Measurements from ENCODE around the gene MSANTD1. TPM values are rescaled to one million over a fixed set of nuclear protein-coding genes. Genes with fewer than 3 reads are reported as not detected.
"Not testable (repeated sequence)": the region's sequence is repeated elsewhere in the genome, so short reads cannot be mapped to it uniquely, and the experiment has no call there.

Gene MSANTD1
- total and polyA plus RNA-seq, 2 donors, result 0.24 to 0.85 TPM

- H3K4me1 ChIP-seq (ENCODE audit: insufficient read depth), result peaks cover 1% of the 10 kb centered on the region
- H3K36me3 ChIP-seq (ENCODE audit: insufficient read depth), result no peaks in the 10 kb centered on the region
- WGBS, result under 1% methylated on average over 115 of the region's 121 CpGs
- H3K4me3 ChIP-seq (ENCODE audit: low read depth, low read length), result peak within 1 kb of the TSS; percentile 69
- peak; percentile 82 for DNase-seq (ENCODE audit: extremely low spot score)
- H3K27ac ChIP-seq (ENCODE audit: low read depth), result peak within 1 kb of the TSS; percentile 90
Observed at GRCh38 chr4:3292571-3293400, 43.8 kb downstream of the MSANTD1 start, which contains the start of gene RGS12. RGS12 (plus strand) TSS chr4:3293021; CDS start chr4:3316171, 23,150 bp downstream.

GRCh38 chr4:3293401-3294391, 44.7 kb downstream of the MSANTD1 start:
- Histone ChIP-seq H3K4me3 (ENCODE audit: low read depth, low read length) (peak overlapping the region; percentile 69), H3K4me1 (ENCODE audit: insufficient read depth) (peaks cover 1% of the 10 kb centered on the region), H3K27ac (ENCODE audit: low read depth) (peak overlapping the region; percentile 65), H3K36me3 (ENCODE audit: insufficient read depth) (no peaks in the 10 kb centered on the region)
- 12% methylated on average over 42 of the region's 42 CpGs for whole genome bisulfite sequencing
- no peak for DNase-seq (ENCODE audit: extremely low spot score)

GRCh38 chr4:3294401-3295241, 45.7 kb downstream of the MSANTD1 start:
- Histone ChIP-seq H3K4me1 (ENCODE audit: insufficient read depth) (peaks cover 1% of the 10 kb centered on the region), H3K27ac (ENCODE audit: low read depth) (no peak overlapping the region), H3K4me3 (ENCODE audit: low read depth, low read length) (no peak overlapping the region), H3K36me3 (ENCODE audit: insufficient read depth) (no peaks in the 10 kb centered on the region)
- WGBS, result 85% methylated on average over 19 of the region's 19 CpGs
- no peak for DNase-seq (ENCODE audit: extremely low spot score)

- WGBS, result 91% methylated on average over 12 of the region's 12 CpGs
- no peak overlapping the region for H3K27ac ChIP-seq (ENCODE audit: low read depth)
- no peak overlapping the region for H3K4me3 ChIP-seq (ENCODE audit: low read depth, low read length)
- no peak for DNase-seq (ENCODE audit: extremely low spot score)
- peaks cover 1% of the 10 kb centered on the region for H3K4me1 ChIP-seq (ENCODE audit: insufficient read depth)
- no peaks in the 10 kb centered on the region for H3K36me3 ChIP-seq (ENCODE audit: insufficient read depth)
Observed at GRCh38 chr4:3295837-3296624, 47.1 kb downstream of the MSANTD1 start.

GRCh38 chr4:3296651-3297050, 47.7 kb downstream of the MSANTD1 start:
- 94% methylated on average over 8 of the region's 8 CpGs for WGBS
- Histone ChIP-seq H3K4me1 (ENCODE audit: insufficient read depth) (no peaks in the 10 kb centered on the region), H3K36me3 (ENCODE audit: insufficient read depth) (no peaks in the 10 kb centered on the region), H3K4me3 (ENCODE audit: low read depth, low read length) (no peak overlapping the region), H3K27ac (ENCODE audit: low read depth) (no peak overlapping the region)
- no peak for DNase-seq (ENCODE audit: extremely low spot score)

- H3K36me3 ChIP-seq (ENCODE audit: insufficient read depth), result no peaks in the 10 kb centered on the region
- no peak overlapping the region for H3K4me3 ChIP-seq (ENCODE audit: low read depth, low read length)
- no peak overlapping the region for H3K27ac ChIP-seq (ENCODE audit: low read depth)
- DNase-seq (ENCODE audit: extremely low spot score), result no peak
- H3K4me1 ChIP-seq (ENCODE audit: insufficient read depth), result no peaks in the 10 kb centered on the region
- 89% methylated on average over 13 of the region's 13 CpGs for WGBS
Observed at GRCh38 chr4:3297066-3297859, 48.3 kb downstream of the MSANTD1 start.

GRCh38 chr4:3299122-3299975, 50.4 kb downstream of the MSANTD1 start:
- DNase-seq (ENCODE audit: extremely low spot score), result no peak
- no peak overlapping the region for H3K4me3 ChIP-seq (ENCODE audit: low read depth, low read length)
- H3K4me1 ChIP-seq (ENCODE audit: insufficient read depth), result no peaks in the 10 kb centered on the region
- 76% methylated on average over 9 of the region's 9 CpGs for WGBS
- no peaks in the 10 kb centered on the region for H3K36me3 ChIP-seq (ENCODE audit: insufficient read depth)
- H3K27ac ChIP-seq (ENCODE audit: low read depth), result no peak overlapping the region

- WGBS, result 78% methylated on average over 19 of the region's 19 CpGs
- no peak overlapping the region for H3K4me3 ChIP-seq (ENCODE audit: low read depth, low read length)
- no peak for DNase-seq (ENCODE audit: extremely low spot score)
- H3K27ac ChIP-seq (ENCODE audit: low read depth), result no peak overlapping the region
- H3K4me1 ChIP-seq (ENCODE audit: insufficient read depth), result no peaks in the 10 kb centered on the region
- H3K36me3 ChIP-seq (ENCODE audit: insufficient read depth), result no peaks in the 10 kb centered on the region
Observed at GRCh38 chr4:3299976-3300671, 51.2 kb downstream of the MSANTD1 start.

GRCh38 chr4:3300882-3301281, 51.9 kb downstream of the MSANTD1 start:
- H3K36me3 ChIP-seq (ENCODE audit: insufficient read depth); H3K4me3 ChIP-seq (ENCODE audit: low read depth, low read length); H3K4me1 ChIP-seq (ENCODE audit: insufficient read depth); H3K27ac ChIP-seq (ENCODE audit: low read depth); DNase-seq (ENCODE audit: extremely low spot score): not testable (repeated sequence)
- 92% methylated on average over 15 of the region's 15 CpGs for WGBS

GRCh38 chr4:3301450-3302172, 52.7 kb downstream of the MSANTD1 start:
- 92% methylated on average over 15 of the region's 15 CpGs for WGBS
- Histone ChIP-seq H3K4me3 (ENCODE audit: low read depth, low read length) (no peak overlapping the region), H3K4me1 (ENCODE audit: insufficient read depth) (no peaks in the 10 kb centered on the region)

More at GRCh38 chr4:3301450-3302172, 52.7 kb downstream of the MSANTD1 start:
- no peak for DNase-seq (ENCODE audit: extremely low spot score)
- H3K27ac ChIP-seq (ENCODE audit: low read depth), result no peak overlapping the region
- H3K36me3 ChIP-seq (ENCODE audit: insufficient read depth), result no peaks in the 10 kb centered on the region

Data from urinary bladder (tissue), 4 donors.